Measurements from ENCODE around the gene C1orf146. TPM values are rescaled to one million over a fixed set of nuclear protein-coding genes. Genes with fewer than 3 reads are reported as not detected.

The C1orf146 gene, protein sequence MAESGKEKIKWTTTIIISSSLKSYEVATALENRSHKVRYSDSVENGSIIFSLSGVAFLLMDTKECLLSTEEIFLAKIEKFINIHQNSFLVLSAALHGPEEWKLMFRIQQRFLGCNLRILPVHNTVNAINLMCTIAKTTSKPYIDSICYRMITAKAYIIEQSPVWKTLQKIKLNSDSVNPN
- total RNA-seq (not detected), polyA plus RNA-seq (ENCODE audit: insufficient read depth, low read depth, low replicate concordance) (not detected)
- long read RNA-seq, donor 1 = 0 reads
- long read RNA-seq, donor 2 = 0 reads
- long read RNA-seq, donor 3, partial matches to known transcripts = 8 of 8 reads
- long read RNA-seq, donor 3, other reads (novel, unspliced or antisense) = 0 of 8 reads
- long read RNA-seq, donor 4, partial matches to known transcripts = 5 of 5 reads
- long read RNA-seq, donor 4, other reads (novel, unspliced or antisense) = 0 of 5 reads
- long read RNA-seq, donor 5 = 0 reads
- long read RNA-seq, donor 6 = 0 reads
- long read RNA-seq, donor 7 = 0 reads
- long read RNA-seq, donor 8, partial matches to known transcripts = 9 of 9 reads
- long read RNA-seq, donor 8, other reads (novel, unspliced or antisense) = 0 of 9 reads
- long read RNA-seq, donor 9 = 0 reads
- long read RNA-seq, donor 10 = 0 reads

DNA sequence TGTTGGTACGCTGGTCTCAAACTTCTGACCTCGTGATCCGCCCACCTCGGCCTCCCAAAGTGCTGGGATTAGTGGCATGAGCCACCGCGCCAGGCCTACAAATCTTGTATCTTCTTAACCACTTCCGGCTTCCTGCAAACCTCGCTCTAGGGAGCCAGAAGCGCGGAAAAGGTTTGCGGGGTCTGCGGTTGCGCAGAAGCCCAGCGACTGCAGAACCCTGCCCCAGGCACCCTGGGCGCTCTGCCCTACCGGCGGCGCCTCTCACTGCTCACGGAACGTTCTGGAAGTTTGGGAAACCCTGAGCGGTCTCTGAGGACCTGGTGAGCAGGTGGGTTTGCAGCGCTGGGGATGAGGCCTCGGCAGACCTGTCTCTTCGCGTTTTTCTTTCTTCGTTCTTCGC lies at the start of gene C1orf146:
Gene C1orf146, plus strand, starts transcription at position 195 of the 400 bp plus-strand sequence. CDS start 13,506 bp downstream, outside the sequence.
- H3K4me1 ChIP-seq (ENCODE audit: control insufficient read depth in 2 of 3, insufficient read depth in 2 of 3, low read depth in 1 of 3, low read length in 3 of 3) = no peaks in the 10 kb centered on the region
- intact Hi-C loops (cut with DNase I) = no loop called here
- no peak within 1 kb of the TSS for H3K9ac ChIP-seq (ENCODE audit: low read length in 3 of 3)
- no peaks in the 10 kb centered on the region for H3K36me3 ChIP-seq (ENCODE audit: control insufficient read depth in 2 of 3, insufficient read depth in 3 of 3, low read length in 3 of 3)
- H3K27ac ChIP-seq (ENCODE audit: low read depth in 2 of 2, low read length in 2 of 2) = no peak within 1 kb of the TSS
- no peak for FAIRE-seq
- H3K9me3 ChIP-seq (ENCODE audit: control insufficient read depth in 2 of 3, insufficient read depth in 1 of 3, low read length in 3 of 3) = no peaks in the 10 kb centered on the region
- no peaks in the 10 kb centered on the region for H3K27me3 ChIP-seq (ENCODE audit: control insufficient read depth, insufficient read depth, low read length)
- H3K4me3 ChIP-seq (ENCODE audit: low read length in 3 of 3) = no peak within 1 kb of the TSS
- TF ChIP-seq, protein P1, sequence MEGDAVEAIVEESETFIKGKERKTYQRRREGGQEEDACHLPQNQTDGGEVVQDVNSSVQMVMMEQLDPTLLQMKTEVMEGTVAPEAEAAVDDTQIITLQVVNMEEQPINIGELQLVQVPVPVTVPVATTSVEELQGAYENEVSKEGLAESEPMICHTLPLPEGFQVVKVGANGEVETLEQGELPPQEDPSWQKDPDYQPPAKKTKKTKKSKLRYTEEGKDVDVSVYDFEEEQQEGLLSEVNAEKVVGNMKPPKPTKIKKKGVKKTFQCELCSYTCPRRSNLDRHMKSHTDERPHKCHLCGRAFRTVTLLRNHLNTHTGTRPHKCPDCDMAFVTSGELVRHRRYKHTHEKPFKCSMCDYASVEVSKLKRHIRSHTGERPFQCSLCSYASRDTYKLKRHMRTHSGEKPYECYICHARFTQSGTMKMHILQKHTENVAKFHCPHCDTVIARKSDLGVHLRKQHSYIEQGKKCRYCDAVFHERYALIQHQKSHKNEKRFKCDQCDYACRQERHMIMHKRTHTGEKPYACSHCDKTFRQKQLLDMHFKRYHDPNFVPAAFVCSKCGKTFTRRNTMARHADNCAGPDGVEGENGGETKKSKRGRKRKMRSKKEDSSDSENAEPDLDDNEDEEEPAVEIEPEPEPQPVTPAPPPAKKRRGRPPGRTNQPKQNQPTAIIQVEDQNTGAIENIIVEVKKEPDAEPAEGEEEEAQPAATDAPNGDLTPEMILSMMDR (IDR thresholded peaks at IDR 0.05; ENCODE audit: borderline replicate concordance, extremely low read depth, insufficient read depth) = no peak
- no peak for DNase-seq

DNA sequence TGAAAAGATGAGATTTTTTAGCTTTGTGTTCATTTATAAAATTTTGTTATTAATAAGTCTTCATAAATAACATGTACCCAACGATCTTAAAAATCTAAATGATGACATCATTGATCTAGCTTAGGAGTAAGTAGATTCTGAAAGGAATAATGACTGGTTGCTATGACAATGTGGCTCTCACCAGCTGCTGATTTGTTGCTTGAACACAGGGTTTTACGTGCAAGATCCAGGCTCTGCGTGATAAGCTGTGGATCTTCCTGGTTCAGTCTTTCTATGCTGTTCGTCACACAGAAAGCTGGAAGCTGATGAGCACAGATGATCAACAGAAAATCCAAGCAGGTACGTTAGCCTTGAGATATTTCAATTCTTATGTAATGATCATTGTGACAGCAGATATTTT lies 49.1 kb upstream of the C1orf146 start:
- H3K27me3 ChIP-seq (ENCODE audit: control insufficient read depth, insufficient read depth, low read length) = no peaks in the 10 kb centered on the region
- TF ChIP-seq, protein P1 (IDR thresholded peaks at IDR 0.05; ENCODE audit: borderline replicate concordance, extremely low read depth, insufficient read depth) = no peak
- intact Hi-C loops (cut with DNase I) = no loop called here

DNA sequence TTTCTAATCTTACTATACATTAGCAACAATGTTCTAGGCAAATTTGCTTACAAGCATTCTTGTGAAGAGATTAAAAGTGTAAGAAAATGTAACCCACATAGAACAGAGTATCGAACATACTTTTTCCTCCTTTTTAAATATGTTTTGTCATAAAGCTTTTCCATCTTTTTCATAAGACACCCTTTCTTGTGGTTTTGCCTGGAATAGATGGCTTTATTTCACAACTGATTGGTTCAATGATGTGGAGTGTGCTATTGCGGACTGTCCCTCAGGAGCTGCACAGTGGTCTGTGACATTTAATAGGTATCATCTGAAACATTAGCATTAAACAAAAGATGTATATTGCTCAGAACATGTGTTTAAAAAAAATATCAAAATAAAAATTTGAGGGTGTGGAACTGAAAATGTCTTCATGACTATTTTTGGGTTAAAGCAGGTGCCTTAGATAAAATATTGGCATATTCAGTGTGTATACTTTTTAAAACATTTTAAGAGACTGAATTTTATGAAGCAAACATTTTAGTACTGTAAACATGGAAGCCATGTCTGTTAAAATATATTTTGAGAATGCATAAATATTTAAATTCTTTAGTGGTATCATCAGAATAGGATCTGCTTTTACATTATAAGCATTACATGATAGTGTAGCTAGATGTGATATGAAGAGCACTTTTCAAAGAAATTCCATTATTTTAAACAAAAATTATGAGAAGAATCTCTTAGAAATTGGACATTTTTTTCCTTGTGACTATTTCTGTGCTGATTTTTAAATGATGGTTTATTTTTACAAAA lies 48.3 kb upstream of the C1orf146 start:
- no peak overlapping the region for H3K27ac ChIP-seq (ENCODE audit: low read depth in 2 of 2, low read length in 2 of 2)
- no peaks in the 10 kb centered on the region for H3K36me3 ChIP-seq (ENCODE audit: control insufficient read depth in 2 of 3, insufficient read depth in 3 of 3, low read length in 3 of 3)
- no peak overlapping the region for H3K4me3 ChIP-seq (ENCODE audit: low read length in 3 of 3)
- no peaks in the 10 kb centered on the region for H3K4me1 ChIP-seq (ENCODE audit: control insufficient read depth in 2 of 3, insufficient read depth in 2 of 3, low read depth in 1 of 3, low read length in 3 of 3)
- FAIRE-seq (no peak), DNase-seq (no peak)
- TF ChIP-seq, protein P1 (IDR thresholded peaks at IDR 0.05; ENCODE audit: borderline replicate concordance, extremely low read depth, insufficient read depth) = no peak
- intact Hi-C loops (cut with DNase I) = no loop called here
- no peaks in the 10 kb centered on the region for H3K9me3 ChIP-seq (ENCODE audit: control insufficient read depth in 2 of 3, insufficient read depth in 1 of 3, low read length in 3 of 3)
- H3K27me3 ChIP-seq (ENCODE audit: control insufficient read depth, insufficient read depth, low read length) = no peaks in the 10 kb centered on the region
- H3K9ac ChIP-seq (ENCODE audit: low read length in 3 of 3) = no peak overlapping the region

More for the DNA sequence above, 49.1 kb upstream of the C1orf146 start:
- no peaks in the 10 kb centered on the region for H3K4me1 ChIP-seq (ENCODE audit: control insufficient read depth in 2 of 3, insufficient read depth in 2 of 3, low read depth in 1 of 3, low read length in 3 of 3)
- no peak overlapping the region for H3K9ac ChIP-seq (ENCODE audit: low read length in 3 of 3)
- H3K36me3 ChIP-seq (ENCODE audit: control insufficient read depth in 2 of 3, insufficient read depth in 3 of 3, low read length in 3 of 3) = no peaks in the 10 kb centered on the region
- H3K27ac ChIP-seq (ENCODE audit: low read depth in 2 of 2, low read length in 2 of 2) = no peak overlapping the region
- DNase-seq (no peak), FAIRE-seq (no peak)
- no peak overlapping the region for H3K4me3 ChIP-seq (ENCODE audit: low read length in 3 of 3)
- no peaks in the 10 kb centered on the region for H3K9me3 ChIP-seq (ENCODE audit: control insufficient read depth in 2 of 3, insufficient read depth in 1 of 3, low read length in 3 of 3)
